Measurements from ENCODE around the gene CRB2.

CRB2 gene

DNA sequence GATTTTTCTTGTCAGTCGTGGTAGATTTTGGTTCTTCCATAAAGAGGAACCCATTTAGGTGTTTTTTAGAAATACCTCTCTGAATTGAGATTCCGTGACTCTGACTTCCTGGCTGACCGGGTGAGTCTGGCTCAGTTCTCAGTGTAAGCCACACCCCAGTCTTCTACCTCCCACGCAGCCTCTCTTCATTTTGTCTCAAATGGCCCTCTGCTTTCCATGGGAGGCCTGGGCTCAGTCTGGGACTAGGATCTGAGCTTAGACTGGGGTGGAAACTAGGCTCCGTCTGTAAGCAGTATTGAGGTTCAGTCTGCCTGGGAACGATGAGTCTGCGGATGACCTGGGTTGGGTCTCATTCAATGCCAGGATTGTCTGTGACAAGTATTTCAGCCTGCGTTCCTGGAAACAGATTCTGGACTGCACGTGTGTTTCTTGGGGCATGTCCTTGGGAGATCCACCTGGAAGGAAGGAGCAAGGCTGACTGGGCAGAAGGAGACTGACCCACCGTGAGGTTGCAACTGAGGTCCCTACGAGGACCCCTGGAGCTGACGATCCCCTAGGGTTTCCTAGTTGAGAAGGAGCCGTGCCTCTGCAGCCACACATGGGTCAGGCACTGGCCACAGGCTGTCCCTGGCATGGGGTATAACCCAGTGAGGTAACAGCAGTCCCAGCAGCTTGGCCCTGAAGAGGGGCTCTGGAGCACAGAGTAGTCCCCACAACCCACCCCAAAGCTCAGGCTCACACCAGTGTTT, 12.4 kb upstream of the CRB2 start:
- no peak overlapping the region for H3K27ac ChIP-seq
- no peak for TF ChIP-seq ZFX (IDR thresholded peaks at IDR 0.05)
- TF ChIP-seq, protein P1, sequence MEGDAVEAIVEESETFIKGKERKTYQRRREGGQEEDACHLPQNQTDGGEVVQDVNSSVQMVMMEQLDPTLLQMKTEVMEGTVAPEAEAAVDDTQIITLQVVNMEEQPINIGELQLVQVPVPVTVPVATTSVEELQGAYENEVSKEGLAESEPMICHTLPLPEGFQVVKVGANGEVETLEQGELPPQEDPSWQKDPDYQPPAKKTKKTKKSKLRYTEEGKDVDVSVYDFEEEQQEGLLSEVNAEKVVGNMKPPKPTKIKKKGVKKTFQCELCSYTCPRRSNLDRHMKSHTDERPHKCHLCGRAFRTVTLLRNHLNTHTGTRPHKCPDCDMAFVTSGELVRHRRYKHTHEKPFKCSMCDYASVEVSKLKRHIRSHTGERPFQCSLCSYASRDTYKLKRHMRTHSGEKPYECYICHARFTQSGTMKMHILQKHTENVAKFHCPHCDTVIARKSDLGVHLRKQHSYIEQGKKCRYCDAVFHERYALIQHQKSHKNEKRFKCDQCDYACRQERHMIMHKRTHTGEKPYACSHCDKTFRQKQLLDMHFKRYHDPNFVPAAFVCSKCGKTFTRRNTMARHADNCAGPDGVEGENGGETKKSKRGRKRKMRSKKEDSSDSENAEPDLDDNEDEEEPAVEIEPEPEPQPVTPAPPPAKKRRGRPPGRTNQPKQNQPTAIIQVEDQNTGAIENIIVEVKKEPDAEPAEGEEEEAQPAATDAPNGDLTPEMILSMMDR (conservative IDR thresholded peaks at IDR 0.05), result no peak

DNA sequence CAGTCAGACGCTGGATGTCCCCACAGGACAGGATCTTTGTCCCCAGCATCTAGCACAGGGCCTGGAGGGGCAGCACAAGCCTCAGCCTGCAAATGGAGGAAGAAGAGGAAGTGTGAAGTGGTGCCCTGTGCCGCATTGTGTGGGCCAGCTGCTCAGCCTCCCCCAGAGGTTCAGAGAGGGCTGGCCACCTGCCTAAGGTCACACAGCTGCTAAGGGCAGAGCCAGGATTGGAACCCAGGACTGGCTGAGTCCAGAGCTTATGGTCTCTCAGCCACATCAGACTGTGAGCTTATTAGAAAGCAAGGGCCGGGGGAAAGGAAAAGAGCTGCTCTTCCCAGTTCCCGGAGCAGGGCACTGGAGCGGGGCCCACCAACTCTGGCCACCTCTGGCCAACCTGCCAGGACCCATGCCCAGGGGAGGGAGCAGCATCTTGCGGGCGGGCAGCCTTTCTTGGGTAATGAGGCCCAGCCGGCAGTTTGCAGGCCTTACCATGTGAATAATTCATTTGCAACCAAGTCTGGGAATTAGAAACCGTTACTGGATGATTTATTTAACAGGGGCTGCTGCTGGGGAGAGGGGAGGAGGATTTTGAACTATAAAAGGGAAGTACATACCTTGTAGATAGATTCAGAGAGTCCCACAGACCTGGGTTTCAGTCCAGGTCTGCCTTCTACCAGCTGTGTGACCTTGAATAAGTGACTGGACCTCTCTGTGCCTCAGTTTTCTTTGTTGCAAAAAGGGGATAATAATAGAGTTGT, 11.6 kb upstream of the CRB2 start:
- TF ChIP-seq, protein P1 (conservative IDR thresholded peaks at IDR 0.05), result no peak
- TF ChIP-seq ZFX (IDR thresholded peaks at IDR 0.05), result no peak

DNA sequence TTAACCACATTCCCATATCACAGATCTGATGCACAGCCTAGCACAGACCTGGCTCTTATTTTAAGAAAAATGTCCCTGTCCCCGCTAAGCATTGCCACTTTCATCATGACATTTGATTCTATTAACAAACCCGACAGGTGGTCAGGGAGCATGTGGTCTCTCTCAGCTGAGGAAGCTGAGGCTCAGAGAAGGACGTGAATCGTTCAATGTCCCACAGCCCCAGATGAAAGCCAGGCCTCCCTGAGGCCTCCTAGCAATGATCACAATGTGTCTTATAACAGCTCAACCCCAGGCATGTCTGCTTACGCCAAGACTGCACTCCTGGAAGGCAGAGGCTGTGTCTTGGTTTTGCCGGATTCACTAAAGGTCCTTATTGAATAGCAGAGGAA, 10.4 kb upstream of the CRB2 start:
- H3K27ac ChIP-seq, result no peak overlapping the region
- TF ChIP-seq ZFX (IDR thresholded peaks at IDR 0.05), result no peak
- TF ChIP-seq, protein P1 (conservative IDR thresholded peaks at IDR 0.05), result no peak

More for the DNA sequence above, 11.6 kb upstream of the CRB2 start:
- no peak overlapping the region for H3K27ac ChIP-seq

DNA sequence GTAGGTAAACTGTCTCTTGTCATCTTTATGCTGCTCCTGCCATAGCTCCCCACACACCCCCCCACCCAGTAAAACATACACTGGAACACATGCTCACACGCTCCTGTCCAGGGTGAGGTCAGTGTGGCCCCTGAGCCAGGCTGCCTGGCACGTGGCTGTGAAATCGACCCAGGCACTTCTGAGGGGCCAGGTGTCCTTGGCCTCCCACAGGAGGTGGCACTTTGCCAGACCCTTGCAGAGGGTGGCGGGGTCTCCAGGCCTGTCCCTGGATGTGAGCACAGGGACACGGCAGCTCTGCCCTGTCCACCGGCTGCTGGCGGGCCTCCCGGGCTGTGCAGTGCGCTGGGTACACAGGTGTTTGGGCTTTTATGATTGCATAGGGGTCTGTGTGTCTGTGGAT, 10.0 kb upstream of the CRB2 start:
- no peak overlapping the region for H3K27ac ChIP-seq
- no peak for TF ChIP-seq ZFX (IDR thresholded peaks at IDR 0.05)
- TF ChIP-seq, protein P1 (conservative IDR thresholded peaks at IDR 0.05), result no peak

DNA sequence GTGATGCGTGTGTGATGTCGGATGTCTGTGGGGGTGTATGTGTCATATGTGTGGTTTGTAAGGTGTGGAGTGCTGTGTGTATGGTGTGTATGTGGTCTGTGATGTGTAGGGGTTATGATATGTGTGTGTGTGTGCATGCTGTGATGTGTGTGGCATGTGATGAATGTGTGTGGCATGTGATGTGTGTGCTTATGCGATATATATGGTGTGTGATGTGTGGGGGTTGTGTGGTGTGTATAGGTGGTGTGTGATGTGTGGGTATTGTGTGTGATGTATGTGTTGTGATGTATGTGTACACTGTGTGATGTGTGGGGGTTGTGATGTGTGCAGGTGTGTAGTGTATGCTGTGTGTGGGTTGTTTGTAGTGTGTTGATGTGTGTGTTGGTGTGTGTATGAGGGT, 9.2 kb upstream of the CRB2 start:
- TF ChIP-seq, protein P1 (conservative IDR thresholded peaks at IDR 0.05), result no peak
- TF ChIP-seq ZFX (IDR thresholded peaks at IDR 0.05), result no peak
- H3K27ac ChIP-seq, result no peak overlapping the region

DNA sequence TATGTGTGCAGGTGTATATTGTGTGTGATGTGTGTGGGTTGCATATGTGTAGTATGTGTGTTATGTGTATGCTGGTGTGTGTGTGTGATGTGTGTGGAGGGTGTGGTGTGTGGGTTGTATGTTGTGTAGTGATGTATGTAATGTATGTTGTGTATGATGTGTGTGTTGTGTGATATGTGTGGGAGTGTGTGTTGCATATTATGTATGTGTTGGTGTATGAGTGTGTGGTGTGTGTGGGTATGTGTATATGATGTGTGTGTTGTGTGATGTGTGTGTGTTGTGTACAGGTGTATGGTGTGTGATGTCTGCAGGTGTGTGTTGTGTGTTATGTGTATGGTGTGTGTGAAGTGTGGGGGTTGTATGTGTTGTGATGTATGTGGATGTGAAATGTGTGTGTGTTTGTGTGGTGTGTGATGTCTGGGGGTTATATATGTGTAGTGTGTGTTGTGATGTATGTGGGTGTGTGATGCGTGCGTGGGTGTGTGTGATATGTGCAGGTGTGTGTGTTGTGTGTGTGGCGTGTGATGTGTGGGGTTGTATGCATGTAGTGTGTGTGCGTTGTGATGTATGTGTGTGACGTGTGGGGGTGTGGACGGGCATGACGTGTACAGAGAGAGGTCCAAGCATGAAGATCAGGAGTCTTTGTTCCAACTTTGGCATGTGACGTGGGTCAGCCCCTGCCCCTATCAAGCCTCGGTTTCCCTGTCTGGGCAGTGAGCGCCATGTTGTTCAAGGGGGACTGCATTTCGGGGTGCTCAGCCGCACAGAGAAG, 8.5 kb upstream of the CRB2 start:
- TF ChIP-seq, protein P1 (conservative IDR thresholded peaks at IDR 0.05), result no peak
- no peak for TF ChIP-seq ZFX (IDR thresholded peaks at IDR 0.05)
- no peak overlapping the region for H3K27ac ChIP-seq

Measured in C4-2B (cell line).